ENCODE data around the gene S1PR3. TPM values are rescaled to one million over a fixed set of nuclear protein-coding genes. Genes with fewer than 3 reads are reported as not detected.

S1PR3 gene
- total and polyA plus RNA-seq, 2 donors (not counting 3 experiments of a cell fraction or from before 2014, with no cell fraction given) = 12.5 to 25.8 TPM

- Histone ChIP-seq H3K27me3 (ENCODE audit: control insufficient read depth in 2 of 2, insufficient read depth in 2 of 2, low read length in 2 of 2) (peaks cover 3 to 5% of the 10 kb centered on the region in 2 experiments), H3K4me1 (ENCODE audit: control insufficient read depth, extremely low read depth, insufficient read depth, low read length) (no peaks in the 10 kb centered on the region), H4K20me1 (replicated peaks; ENCODE audit: control insufficient read depth, extremely low read depth, insufficient read depth, low read length) (no peaks in the 10 kb centered on the region), H2AFZ (ENCODE audit: low read depth, low read length) (no peak overlapping the region), H3K4me3 (replicated peaks in 1 of 3; ENCODE audit: insufficient read depth in 1 of 3, low read depth in 1 of 3, low read length in 3 of 3) (no peak overlapping the region), H3K4me2 (ENCODE audit: insufficient read depth, low read length) (no peak overlapping the region), H3K9me1 (replicated peaks; ENCODE audit: control insufficient read depth, extremely low read depth, insufficient read depth, low read length) (no peaks in the 10 kb centered on the region), H3K27ac (ENCODE audit: insufficient read depth, low read depth, low read length) (no peak overlapping the region), H3K9ac (replicated peaks; ENCODE audit: extremely low read depth, insufficient read depth, low read length) (no peak overlapping the region), H3K9me3 (replicated peaks; ENCODE audit: control insufficient read depth, insufficient read depth, low read length) (no peaks in the 10 kb centered on the region), H3K79me2 (ENCODE audit: control insufficient read depth, insufficient read depth, low read length) (no peaks in the 10 kb centered on the region), H3K36me3 (ENCODE audit: control insufficient read depth in 2 of 2, extremely low read depth in 1 of 2, insufficient read depth in 2 of 2, low read length in 2 of 2) (no peaks in the 10 kb centered on the region)
- intact Hi-C loops (cut with micrococcal nuclease) = no loop called here
- DNase-seq (ENCODE audit: low read depth, low spot score) = no peak
- TF ChIP-seq MAX (IDR thresholded peaks at IDR 0.05; ENCODE audit: insufficient read depth, insufficient read length) (no peak), GATA2 (IDR thresholded peaks at IDR 0.05; ENCODE audit: insufficient read depth, insufficient read length, low read depth, low read length) (no peak), EZH2 (IDR thresholded peaks at IDR 0.05; ENCODE audit: borderline replicate concordance, low read depth, low read length, severe bottlenecking) (no peak), JUN (IDR thresholded peaks at IDR 0.05; ENCODE audit: borderline replicate concordance, insufficient read depth, insufficient read length, low read depth) (no peak), FOS (IDR thresholded peaks at IDR 0.05; ENCODE audit: borderline replicate concordance, insufficient read depth, low read length) (no peak), POLR2AphosphoS5 (IDR thresholded peaks at IDR 0.05; ENCODE audit: insufficient read depth, low read depth, low read length) (no peak), CTCF (IDR thresholded peaks at IDR 0.05; ENCODE audit: extremely low read depth in 1 of 2, insufficient read depth in 1 of 2, low read depth in 1 of 2, low read length in 2 of 2) (no peak), POLR2A (IDR thresholded peaks at IDR 0.05; ENCODE audit: low read depth, low read length) (no peak), MYC (IDR thresholded peaks at IDR 0.05; ENCODE audit: low read depth, low read length) (no peak)
- no peak for FAIRE-seq
- POLR2A ChIA-PET = no interaction called here
- CTCF ChIA-PET = no interaction called here
- BruUV-seq (replicated peaks) = no TSS peak
- dilution Hi-C loops (cut with MboI; ENCODE audit: extremely low pct_ligation_motif_present, low sequenced_read_pairs) = no loop called here
Observed at GRCh38 chr9:88976890-88977257, 14.4 kb upstream of the S1PR3 start.

All from endothelial cell of umbilical vein (primary cell).